ENCODE measurements around the gene RNF114.
"Not testable (repeated sequence)": the region's sequence is repeated elsewhere in the genome, so short reads cannot be mapped to it uniquely, and the experiment has no call there.

The RNF114 gene, protein sequence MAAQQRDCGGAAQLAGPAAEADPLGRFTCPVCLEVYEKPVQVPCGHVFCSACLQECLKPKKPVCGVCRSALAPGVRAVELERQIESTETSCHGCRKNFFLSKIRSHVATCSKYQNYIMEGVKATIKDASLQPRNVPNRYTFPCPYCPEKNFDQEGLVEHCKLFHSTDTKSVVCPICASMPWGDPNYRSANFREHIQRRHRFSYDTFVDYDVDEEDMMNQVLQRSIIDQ

DNA sequence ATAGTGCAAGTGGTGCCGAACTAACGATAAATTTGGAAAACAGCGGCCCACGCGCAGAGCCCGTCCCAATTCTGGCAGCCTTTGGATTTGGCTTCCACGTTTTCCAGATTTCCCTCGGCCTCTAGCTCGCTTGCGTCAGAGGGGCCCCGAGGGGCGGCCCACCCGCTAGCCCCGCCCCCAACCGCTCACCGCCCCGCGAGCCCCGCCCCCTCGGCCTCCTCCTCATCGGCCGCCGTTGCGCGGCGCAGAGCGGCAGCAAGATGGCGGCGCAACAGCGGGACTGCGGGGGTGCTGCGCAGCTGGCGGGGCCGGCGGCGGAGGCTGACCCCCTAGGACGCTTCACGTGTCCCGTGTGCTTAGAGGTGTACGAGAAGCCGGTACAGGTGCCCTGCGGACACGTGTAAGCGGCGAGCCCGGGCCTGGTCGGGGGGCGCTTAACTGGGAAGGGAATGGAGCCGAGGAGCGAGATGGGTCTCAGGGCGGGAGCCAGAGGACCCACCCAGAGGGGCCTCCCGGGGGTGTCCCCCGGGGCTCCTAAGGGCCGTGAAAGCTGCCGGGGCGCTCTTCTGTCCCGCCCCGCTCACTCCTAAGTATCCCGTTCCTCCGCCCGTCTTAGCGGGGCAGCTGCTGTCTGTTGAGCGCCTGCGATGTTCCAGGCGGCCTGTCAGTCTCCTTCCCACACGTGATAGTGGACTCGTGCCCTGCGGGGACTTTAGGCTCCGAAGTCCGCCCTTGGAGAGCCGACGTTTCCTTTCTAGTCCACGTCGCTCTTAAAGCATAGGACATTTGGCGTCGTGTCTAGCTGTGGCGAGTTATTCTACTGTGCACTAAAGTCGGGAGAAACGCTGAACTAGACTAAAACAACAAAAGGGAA, at the start of gene RNF114:
Gene RNF114, plus strand, starts transcription at position 245 of the 874 bp plus-strand sequence. Its CDS starts 16 bp downstream, at position 261.
- DNase-seq (ENCODE audit: low spot score), result peak; percentile 92

DNA sequence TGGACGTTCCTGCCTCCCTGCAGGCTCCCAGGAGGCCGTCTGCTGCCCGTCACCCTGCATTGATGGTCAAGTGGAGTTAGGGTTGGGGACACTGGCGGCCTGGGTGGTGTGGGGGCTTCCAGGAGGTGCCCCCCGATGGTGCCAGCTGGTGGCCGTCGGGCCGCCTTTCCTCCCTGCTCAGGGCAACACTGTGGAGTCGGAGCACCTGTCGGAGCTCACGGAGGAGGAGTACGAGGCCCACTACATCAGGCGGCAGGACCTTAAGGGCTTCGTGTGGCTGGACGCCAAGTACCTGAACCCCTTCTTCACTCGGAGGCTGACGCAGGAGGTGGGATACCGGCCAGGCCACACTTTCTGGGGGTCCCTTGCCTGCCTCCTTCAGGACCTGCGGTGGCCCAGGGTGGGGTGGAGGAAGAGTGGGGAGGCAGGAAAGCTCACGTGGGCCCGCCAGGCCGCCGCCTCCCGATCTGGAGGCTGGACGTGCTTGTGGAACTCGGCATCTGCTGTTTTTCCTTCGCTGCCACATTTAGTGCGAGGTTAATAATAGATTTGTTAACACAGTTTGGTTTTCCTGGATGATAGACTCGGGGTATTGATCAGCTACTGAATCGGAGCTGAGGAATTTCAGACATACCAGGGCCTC, 49.5 kb upstream of the RNF114 start:
- DNase-seq (ENCODE audit: low spot score), result peak; percentile 52

DNA sequence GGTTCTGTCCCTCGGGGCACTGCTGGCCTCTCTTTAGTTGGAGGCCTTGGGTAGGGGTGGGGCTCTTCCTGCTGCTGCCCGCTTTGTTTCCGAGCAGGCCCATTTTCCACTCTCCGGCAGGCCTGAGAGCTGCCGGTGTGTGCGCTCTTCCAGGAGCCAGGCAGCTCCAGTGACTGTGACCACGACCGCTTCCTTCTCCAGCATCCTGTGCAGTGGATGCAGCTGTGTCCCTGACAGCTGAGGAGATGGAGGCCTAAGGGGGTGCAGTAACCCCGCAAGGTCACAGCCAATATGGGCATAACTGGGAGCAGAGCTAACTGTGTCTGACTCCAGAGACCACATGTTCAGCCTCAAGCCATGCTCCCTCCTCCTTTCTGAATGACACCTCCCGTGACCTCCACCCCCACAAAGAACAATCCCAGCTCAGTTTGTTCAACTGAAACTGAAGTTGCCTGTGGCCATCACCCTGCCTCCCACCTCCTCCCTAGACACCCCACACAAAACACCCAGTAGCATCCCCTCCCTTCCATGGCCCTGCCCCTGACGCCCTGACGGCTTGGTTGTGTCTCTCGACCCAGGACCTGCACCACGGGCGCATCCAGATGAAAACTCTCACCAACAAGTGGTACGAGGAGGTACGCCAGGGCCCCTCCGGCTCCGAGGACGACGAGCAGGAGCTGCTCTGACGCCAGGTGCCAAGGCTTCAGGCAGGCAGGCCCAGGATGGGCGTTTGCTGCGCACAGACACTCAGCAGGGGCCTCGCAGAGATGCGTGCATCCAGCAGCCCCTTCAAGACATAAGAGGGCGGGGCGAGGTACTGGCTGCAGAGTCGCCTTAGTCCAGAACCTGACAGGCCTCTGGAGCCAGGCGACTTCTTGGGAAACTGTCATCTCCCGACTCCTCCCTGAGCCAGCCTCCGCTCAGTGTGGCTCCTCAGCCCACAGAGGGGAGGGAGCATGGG, 48.7 kb upstream of the RNF114 start:
- peak; percentile 60 for DNase-seq (ENCODE audit: low spot score)

DNA sequence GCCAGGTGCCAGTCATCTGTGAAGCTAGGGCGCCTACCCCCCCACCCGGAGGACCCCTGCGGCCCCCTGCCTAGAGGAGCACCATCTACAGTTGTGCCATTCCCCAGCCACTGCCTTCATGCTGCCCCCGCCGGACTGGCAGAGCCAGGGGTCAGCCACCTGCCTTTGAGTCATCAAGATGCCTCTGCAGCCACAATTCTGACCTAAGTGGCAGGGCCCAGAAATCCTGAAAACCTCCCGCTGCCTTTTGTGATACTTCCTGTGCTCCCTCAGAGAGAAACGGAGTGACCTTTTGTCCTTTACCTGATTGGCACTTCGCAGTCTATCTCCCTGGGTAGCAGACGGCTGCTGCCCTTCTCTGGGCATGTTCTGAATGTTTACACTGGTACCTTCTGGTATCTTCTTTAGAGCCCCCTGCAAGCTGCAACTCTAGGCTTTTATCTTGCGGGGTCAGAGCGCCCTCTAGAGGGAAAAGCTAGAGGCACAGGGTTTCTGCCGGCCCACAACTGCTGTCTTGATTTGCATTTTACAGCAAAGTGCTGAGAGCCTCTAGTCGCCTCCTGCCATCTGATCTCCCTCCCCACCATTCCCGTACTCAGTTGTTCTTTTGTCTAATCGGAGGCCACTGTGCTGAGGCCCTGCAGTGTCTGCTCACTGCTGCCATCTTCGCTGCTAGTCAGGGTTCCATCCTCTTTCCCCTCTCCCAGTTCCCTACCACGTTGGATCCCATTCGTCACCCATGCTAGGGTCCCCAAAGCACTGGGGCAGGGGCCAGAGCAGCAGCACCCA, 47.8 kb upstream of the RNF114 start:
- peak; percentile 95 for DNase-seq (ENCODE audit: low spot score)

DNA sequence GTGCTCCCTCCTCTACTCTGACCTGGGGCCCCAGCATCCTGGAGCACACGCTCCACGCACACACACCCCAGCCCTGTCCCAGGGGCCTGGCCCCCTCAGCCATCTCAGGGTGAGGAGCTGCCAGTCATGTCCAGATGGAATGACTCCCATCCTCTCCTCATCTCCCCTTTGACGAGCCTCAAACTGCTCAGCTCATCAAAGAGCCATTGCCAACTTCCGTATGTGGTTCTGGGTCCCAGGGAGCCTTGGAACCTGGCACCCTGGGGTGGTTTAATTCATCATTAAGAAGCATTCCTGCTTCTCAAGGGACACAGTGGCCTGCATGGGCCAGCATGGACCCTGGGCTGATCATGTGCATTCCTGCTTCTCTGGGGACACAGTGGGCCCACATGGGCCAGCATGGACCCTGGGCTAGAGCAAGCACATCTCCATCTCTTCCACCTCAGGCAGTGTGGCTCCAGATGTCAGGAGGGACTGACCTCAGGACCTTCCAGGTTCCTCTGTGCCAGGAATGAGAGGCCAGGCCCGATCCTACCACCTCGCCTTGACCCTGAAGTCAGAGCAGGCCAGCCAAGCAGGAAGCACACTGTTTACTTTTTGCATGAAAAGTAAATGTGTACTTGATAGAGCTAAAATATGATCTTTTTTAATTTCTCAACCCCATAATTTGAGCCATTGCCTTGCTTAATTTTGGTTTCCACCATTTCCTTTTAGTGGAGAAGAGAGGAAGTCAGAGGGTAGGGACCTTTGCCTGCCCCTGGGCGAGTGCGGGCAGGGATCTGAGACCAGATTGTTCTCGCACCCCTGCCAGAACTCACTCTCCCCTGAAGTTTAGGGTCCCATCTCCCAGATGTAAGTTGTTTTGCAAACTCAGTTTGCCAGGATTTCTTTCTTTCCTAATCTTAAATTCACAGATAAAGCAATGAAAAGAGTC, 46.9 kb upstream of the RNF114 start:
- no peak for DNase-seq (ENCODE audit: low spot score)

DNA sequence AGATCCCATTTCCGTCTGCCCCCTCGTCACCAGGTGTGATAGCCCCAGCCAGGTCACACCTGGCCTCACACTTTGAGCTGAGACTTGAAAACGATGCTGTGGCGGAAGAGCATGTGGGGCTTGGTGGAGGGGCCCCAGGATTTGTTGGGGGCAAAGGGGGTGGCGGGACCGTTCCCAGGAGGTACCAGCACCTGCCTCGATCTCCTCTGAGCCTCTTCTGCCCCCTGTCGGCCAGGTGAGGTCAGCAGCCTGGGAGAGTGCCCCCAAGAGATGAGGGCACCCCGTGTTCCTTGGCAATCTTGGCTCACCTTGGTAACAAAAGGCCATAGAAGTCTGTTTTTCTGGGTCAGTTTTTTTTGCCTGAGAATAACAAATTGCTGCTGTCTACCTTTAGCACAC, 46.3 kb upstream of the RNF114 start:
- DNase-seq (ENCODE audit: low spot score), result no peak

DNA sequence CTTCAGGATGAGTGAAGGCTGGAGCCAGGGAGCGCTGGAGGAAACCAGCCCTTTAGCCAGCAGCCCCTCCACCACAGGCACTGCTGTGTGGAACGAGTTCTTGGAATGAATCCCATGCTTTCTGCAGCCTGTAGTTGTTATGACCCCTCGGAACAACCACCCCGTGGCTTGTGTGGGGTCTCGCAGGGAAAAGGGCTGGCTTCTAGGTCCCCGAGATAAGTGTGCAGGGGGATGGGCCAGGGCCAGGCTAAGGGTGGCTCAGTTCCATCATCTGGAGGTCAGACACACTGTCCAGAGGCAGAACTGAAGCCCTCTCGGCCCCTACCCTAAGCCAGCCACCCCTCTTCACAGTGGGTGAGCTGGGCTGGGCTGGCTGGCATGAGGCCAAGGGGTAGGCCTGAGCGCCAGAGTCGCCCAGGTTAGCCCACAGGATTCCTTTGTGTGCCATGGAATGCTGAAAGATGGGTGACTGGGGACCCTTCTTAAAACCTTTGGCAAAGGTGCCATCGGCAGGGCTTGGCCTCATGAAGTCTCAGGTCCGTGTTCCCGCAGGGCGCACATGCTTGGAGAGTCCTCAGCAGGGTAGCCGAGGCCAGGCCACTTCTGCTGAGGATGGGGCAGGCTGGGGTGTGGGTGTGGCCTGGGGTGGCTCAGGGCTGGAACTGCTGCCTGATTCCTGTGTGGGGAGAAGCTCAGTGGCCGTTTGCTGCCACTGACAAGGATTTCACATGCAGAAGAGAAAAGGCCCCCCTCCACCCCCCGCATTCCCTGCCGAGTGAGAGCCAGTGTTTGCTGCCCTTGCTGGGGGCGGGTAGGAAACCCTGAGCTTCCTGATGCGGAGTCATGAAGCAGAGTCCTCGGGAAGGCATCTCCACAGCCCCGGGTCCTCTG, 45.5 kb upstream of the RNF114 start:
- DNase-seq (ENCODE audit: low spot score), result no peak

DNA sequence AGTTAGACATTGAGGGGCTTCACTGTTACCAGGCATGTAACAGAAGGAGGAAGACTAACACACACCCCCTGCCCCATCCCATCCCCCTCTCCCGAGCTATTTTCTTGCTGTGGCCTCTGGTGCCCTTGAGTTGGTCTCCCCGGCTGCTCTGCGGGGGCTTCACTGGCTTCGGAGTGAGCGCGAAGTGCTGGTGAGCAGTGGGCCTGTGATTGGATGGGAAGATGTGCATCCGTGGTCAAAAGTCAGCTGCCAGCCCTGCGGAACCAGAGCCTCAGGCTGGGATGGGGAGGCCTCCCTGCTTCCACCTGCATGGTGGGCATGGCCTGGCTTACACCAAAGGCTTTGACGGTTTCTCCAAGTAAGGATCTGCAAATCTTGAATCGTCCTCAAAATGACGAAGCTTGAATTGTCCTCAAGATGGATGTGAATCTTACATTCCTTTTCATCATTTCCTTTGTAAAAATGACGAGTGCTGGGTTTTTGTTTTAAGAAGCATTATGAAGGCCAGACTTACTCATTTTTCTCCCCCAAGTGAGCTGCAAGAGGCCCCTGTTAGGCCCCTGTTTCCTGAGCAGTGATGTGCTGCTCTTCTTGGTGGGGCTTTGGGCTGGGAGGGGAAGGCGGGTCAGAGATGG, 44.6 kb upstream of the RNF114 start:
- DNase-seq (ENCODE audit: low spot score), result no peak

DNA sequence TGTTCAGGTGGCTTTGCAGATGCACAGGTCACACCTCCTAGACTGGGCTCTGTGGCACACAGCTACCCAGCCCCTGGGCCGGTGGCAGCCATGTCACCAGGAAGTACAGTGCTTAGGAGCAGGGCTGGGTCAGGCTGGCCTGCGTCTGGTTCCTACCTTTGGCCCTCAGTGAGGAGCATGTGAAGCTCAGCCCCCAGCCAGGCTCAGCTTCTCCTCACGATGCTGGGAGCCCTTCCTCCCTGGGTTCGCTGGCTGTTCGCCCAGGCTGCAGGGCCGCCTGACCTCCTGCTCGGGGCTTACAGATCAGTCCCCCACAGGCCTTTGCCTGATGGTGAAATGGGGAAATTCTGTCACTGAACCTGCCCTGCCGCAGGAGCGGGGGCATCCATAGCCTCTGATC, 43.9 kb upstream of the RNF114 start:
- DNase-seq (ENCODE audit: low spot score), result no peak

DNA sequence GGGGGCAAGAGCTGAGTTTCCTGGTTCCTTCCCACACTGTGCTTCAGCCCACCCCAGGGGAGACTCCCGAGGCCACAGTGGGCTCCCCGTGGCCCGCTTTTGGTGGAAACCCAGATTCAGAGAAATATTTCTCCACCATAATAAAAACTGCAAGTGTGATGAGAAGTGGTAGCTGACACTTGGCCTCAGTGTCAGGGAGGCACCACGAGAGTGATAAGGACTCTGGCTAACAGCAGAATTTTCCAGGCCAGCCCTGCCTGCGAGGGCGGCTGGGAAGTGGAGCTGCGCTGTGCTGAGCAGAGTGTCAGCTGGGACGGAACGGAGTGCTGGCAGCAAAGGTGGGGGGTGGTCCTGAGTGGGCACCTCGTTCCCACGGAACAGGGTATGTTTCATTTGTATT, 43.4 kb upstream of the RNF114 start:
- no peak for DNase-seq (ENCODE audit: low spot score)

DNA sequence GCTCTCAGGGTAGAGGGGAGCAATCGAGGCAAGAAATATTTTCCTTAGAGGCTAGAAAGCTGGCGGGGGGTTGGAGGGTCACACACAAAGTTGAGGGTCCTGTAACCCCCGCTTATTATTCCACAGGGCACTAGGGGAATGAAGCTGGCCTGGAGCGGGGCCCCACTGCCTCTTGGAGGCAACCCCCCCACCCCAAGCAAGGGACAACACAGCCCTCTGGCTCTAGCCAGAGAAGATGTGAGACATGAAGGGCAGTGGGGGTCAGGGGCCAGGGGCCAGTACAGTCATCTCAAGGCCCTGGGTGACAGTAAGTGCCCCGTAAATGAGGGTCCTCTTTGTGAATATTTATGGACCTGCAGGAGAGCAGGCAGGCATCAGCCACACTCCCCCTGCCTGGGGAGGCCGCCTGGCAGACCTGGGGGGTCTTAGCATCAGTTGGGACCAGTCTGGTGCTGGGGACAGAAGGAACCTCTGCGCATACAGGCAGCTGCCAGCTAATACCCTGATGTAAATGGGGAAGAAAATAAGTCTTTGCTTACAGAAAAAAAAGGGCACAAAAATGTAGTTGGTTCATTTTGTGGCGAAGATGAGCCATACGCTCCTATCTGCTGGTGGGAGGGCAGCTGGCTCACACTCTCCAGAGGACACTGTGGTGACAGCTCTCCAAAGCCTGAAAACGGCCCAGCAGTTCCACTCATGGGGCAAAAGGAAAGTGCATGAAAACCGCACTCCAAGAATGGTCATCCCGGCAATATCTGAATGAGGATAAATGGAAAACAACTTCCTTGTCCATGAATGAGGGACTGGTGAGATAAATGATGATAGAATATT, 42.7 kb upstream of the RNF114 start:
- no peak for DNase-seq (ENCODE audit: low spot score)

DNA sequence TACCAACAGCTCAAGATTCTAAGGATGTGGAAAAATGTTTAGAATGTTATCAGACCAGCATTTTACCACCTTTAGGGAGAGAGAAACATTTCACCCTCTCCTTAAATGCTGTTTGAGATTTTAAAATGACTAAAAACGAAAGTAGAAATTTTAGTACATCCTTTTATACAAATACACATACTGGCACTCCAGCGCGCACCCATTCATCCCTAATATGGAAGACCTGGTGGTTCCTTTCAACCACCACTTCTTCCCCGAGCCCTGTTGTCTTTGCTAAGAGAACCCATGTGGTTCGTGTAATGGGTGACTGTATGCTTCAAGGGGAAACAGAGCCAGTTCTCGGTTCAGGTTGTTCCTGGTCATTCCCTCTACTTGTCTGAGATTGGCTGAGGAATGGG, 42.1 kb upstream of the RNF114 start:
- no peak for DNase-seq (ENCODE audit: low spot score)

DNA sequence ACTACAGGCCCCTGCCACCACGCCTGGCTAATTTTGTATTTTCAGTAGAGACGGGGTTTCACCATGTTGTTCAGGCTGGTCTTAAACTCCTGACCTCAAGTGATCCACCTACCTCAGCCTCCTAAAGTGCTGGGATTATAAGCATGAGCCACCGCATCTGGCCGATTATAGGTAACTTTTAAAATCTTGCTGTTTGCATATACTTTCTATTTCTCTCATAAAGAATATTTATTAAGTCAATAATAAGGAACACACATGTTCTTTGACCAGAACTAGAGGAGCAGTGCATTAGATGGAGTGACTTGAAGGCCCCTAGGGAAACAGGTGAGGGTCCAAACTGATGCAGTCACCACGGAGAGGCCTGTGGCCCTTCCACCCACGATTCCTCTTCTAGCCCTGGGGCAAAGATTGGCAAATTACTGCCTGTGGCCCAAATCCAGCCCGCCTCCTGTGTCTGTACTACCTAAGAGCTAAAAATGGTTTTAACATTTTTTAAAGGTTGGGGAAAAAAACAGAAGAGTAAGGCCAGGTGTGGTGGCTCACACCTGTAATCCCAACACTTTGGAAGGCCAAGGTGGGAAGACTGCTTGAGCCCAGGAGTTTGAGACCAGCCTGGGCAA, 40.6 kb upstream of the RNF114 start:
- DNase-seq (ENCODE audit: low spot score), result not testable (repeated sequence)

DNA sequence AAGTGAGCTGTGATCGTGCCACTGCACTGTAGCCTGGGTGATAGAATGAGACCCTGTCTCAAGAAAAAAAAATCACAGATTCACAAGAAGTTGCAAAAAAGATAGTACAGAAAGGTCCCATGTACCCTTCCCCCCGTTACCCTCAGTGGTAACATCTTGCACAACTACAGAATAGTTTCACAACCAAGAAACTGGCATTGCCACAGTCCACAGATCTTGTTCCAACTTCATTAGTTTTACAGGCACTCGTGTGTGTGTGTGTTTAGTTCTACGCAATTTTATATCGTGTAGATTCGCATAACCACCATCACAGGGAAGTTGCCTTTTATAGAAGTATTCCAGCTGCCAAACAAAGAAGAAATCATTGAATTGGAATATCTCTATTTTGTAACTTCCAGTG, 40.0 kb upstream of the RNF114 start:
- no peak for DNase-seq (ENCODE audit: low spot score)

DNA sequence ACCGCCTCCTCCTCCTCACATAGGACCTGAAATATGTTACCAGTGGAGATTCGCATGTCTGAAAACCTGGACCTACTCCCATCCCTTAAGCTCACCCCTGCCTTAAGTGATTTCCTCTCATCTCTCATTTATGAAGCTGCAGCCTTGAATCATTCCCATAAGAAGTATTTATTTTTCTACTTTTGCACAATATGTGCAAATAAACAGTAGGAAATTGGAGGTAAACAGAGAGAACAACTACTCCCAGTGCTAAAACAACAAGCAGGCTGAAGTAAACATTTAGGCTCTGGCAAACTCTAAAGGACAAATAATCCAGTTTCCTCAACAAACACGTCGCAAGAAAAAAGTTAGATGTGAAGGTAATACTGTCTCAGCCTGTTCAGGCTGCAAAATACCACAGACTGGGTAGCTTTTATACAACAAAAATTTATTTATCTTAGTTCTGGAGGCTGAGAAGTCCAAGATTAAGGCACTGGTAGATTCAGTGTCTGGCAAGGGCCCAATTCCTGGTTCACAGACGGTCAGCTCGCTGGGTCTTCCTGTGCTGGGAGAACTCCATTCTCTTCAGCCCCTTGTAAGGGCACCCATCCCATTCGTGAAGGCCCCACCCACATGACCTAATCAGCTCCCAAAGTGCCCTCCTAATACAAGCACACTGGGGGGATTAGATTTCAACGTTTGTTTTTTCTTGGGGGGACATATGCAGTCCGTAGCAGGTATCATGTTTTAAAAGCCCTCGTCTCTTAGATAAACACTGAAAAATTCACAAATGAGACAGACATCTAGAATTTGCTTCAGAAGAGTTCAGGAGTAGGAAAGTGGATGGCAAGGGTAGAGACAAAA, 36.4 kb upstream of the RNF114 start:
- DNase-seq (ENCODE audit: low spot score), result no peak

DNA sequence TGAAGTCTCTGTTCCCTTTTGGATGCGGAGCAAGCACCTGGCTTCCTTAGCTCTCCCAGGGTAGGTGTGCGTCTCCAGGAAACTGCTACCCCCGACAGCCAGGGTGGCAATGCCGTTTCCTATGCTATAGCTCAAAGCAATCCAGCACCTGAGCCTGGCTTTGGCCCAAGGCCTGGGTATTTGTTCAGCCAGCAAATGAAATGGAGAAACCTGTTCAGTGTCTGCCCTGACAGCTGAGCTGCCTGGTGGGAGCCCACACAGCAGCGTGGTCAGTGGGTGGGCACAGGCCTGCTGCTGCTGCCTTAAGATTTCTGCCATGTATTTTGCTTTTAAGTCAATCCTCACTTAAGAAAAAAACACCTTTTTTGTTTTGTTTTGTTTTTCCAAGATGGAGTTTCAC, 34.6 kb upstream of the RNF114 start:
- DNase-seq (ENCODE audit: low spot score), result peak; percentile 85
